GM12878 (cell line): ENCODE measurements around the gene F2RL1. TPM values are rescaled to one million over a fixed set of nuclear protein-coding genes. Genes with fewer than 3 reads are reported as not detected.

ENCODE experiments used
- ATAC-seq: fragments of 200-7000 bp; cut with Tn5 transposase; 3 replicates; pipeline ENCODE4 v1.9.1; 2020; ENCODE audit warnings: mild to moderate bottlenecking, moderate library complexity
- BruUV-seq: library from RNA; stranded (reverse); fragments of 400-500 nt; replicated peaks from 2 replicates; lab custom pipeline; 2021; lab: Mats Ljungman, UMichigan
- CTCF ChIA-PET: fragments of 300-600 bp; sonication (Branson Sonifier 250); formaldehyde crosslinking; extraction: SDS; loops from one replicate; lab custom pipeline; 2021; ENCODE audit warnings: inconsistent platforms; lab: Yijun Ruan, JAX
- POLR2A ChIA-PET: fragments of 350-600 bp; formaldehyde crosslinking; extraction: SDS; loops from one replicate; lab custom pipeline; 2021; ENCODE audit warnings: inconsistent platforms; lab: Charles Lee
- RAD21 ChIA-PET: fragments of 300-600 bp; sonication (Branson Sonifier 250); formaldehyde crosslinking; loops from one replicate; lab custom pipeline; 2023; ENCODE audit warnings: antibody characterized with exemption; ENCODE audit not compliant: unreplicated experiment; lab: Charles Lee
- SMC1A ChIA-PET: fragments of 300-600 bp; sonication (Branson Sonifier 250); formaldehyde crosslinking; loops from one replicate; lab custom pipeline; 2023; ENCODE audit not compliant: unreplicated experiment, uncharacterized antibody; lab: Charles Lee
- DNase-seq: peaks from one replicate; pipeline ENCODE4 v3.0.0-alpha.2; 2011; ENCODE audit warnings: low read depth, low spot score
- FAIRE-seq: peaks from 3 replicates; lab custom pipeline; 2011; peaks lifted over from hg19 to GRCh38; lab: Jason Lieb, UNC
- H2AFZ ChIP-seq: 2 replicates; pipeline ENCODE4 v1.6.0; 2011; ENCODE audit warnings: low read depth, low read length, control low read depth; ENCODE audit not compliant: control insufficient read depth
- H3K27ac ChIP-seq: 2 replicates; pipeline ENCODE4 v1.5.1; 2011; ENCODE audit warnings: control low read depth; ENCODE audit not compliant: control insufficient read depth, insufficient read depth
- H3K27me3 ChIP-seq, 2 experiments: replicated peaks in 1 of 2; 2 replicates each; pipeline versions ENCODE4 v1.6.0 to v1.6.1; 2011; ENCODE audit warnings: low read length in 1 of 2; ENCODE audit not compliant: control insufficient read depth in 2 of 2, insufficient read depth in 2 of 2
- H3K36me3 ChIP-seq, 2 experiments: 2 replicates each; pipeline ENCODE4 v1.5.1; 2011; ENCODE audit warnings: low read length in 1 of 2; ENCODE audit not compliant: control insufficient read depth in 2 of 2, insufficient read depth in 2 of 2
- H3K4me1 ChIP-seq: 2 replicates; pipeline ENCODE4 v1.6.1; 2011; ENCODE audit warnings: mild to moderate bottlenecking, low read length, moderate library complexity, mixed read lengths; ENCODE audit not compliant: control insufficient read depth, insufficient read depth
- H3K4me2 ChIP-seq: 2 replicates; pipeline ENCODE4 v1.6.0; 2011; ENCODE audit warnings: control low read depth; ENCODE audit not compliant: control insufficient read depth, insufficient read depth
- H3K4me3 ChIP-seq: fragments of 200-600 bp; sonication (generic); 2 replicates; pipeline ENCODE4 v1.5.1; 2016
- H3K79me2 ChIP-seq: 2 replicates; pipeline ENCODE4 v1.6.0; 2011; ENCODE audit warnings: low read length; ENCODE audit not compliant: control insufficient read depth, insufficient read depth
- H3K9ac ChIP-seq: 2 replicates; pipeline ENCODE4 v1.8.0; 2011; ENCODE audit warnings: low read length, control low read depth, mixed read lengths; ENCODE audit not compliant: control insufficient read depth, insufficient read depth
- H3K9me3 ChIP-seq: replicated peaks from 3 replicates; pipeline ENCODE4 v1.5.1; 2011; ENCODE audit warnings: mild to moderate bottlenecking, low read length; ENCODE audit not compliant: control insufficient read depth, insufficient read depth
- H4K20me1 ChIP-seq: 2 replicates; pipeline ENCODE4 v1.6.0; 2011; ENCODE audit not compliant: control insufficient read depth, insufficient read depth
- BHLHE40 ChIP-seq, 2 experiments: fragments of 450-650 bp in 1 of 2; IDR thresholded peaks; 2 replicates each; pipeline ENCODE4 v1.6.1; 2011 to 2017; ENCODE audit warnings: low read depth in 2 of 2, borderline replicate concordance in 1 of 2, improper control_type of control experiment in 1 of 2, low read length in 1 of 2, mild to moderate bottlenecking in 1 of 2
- EP300 ChIP-seq, 2 experiments: fragments of 150-350 bp in 1 of 2; IDR thresholded peaks; 2 replicates each; pipeline ENCODE4 v1.6.1; 2011 to 2012; ENCODE audit warnings: low read depth in 2 of 2, low read length in 2 of 2, borderline replicate concordance in 1 of 2, improper control_type of control experiment in 1 of 2, inconsistent platforms in 1 of 2; ENCODE audit not compliant: control insufficient read depth in 1 of 2
- ESRRA ChIP-seq: IDR thresholded peaks from 2 replicates; pipeline ENCODE4 v1.6.1; 2012; ENCODE audit warnings: mild to moderate bottlenecking, low read length, improper control_type of control experiment
- FOS ChIP-seq: IDR thresholded peaks from 3 replicates; pipeline ENCODE4 v1.6.1; 2011; ENCODE audit warnings: borderline replicate concordance; ENCODE audit not compliant: insufficient read length; ENCODE audit errors: extremely low read depth
- IKZF2 ChIP-seq, 2 experiments: fragments of 450-650 bp; IDR thresholded peaks; 2 replicates each; pipeline ENCODE4 v1.6.1; 2017; ENCODE audit warnings: mild to moderate bottlenecking in 2 of 2, moderate library complexity in 2 of 2
- JUNB ChIP-seq: IDR thresholded peaks from 2 replicates; pipeline ENCODE4 v1.6.1; 2016; ENCODE audit warnings: antibody characterized with exemption, mild to moderate bottlenecking
- MTA3 ChIP-seq: IDR thresholded peaks from 2 replicates; pipeline ENCODE4 v1.6.1; 2012; ENCODE audit warnings: low read length, inconsistent platforms, borderline replicate concordance
- NBN ChIP-seq: fragments of 450-650 bp; IDR thresholded peaks from 2 replicates; pipeline ENCODE4 v1.6.1; 2016
- PAX8 ChIP-seq: fragments of 450-650 bp; IDR thresholded peaks from 2 replicates; pipeline ENCODE4 v1.6.1; 2017; ENCODE audit warnings: mild to moderate bottlenecking, moderate library complexity
- TARDBP ChIP-seq: IDR thresholded peaks from 2 replicates; pipeline ENCODE4 v1.6.1; 2016; ENCODE audit warnings: borderline replicate concordance
- TCF3 ChIP-seq: IDR thresholded peaks from 2 replicates; pipeline ENCODE4 v1.6.1; 2012; ENCODE audit warnings: low read depth, mild to moderate bottlenecking, low read length, borderline replicate concordance; ENCODE audit not compliant: insufficient read depth
- ZNF274 ChIP-seq: IDR thresholded peaks from one replicate; pipeline ENCODE4 v1.8.0; 2011; ENCODE audit not compliant: insufficient read length, insufficient read depth
- WGBS: methylation state at CpG from one replicate; pipeline ENCODE4 v1.1.6; 2016; ENCODE audit warnings: low lambda C conversion rate; ENCODE audit not compliant: insufficient replicate concordance, insufficient coverage; ENCODE audit errors: missing lambda C conversion rate; 5-methylcytosine and 5-hydroxymethylcytosine counted together
- in situ Hi-C: fragments of 300-500 bp; cut with MboI; formaldehyde crosslinking; loops from 9 replicates; pipeline ENCODE4 v1.14.3; 2018; ENCODE audit warnings: mixed read lengths
- intact Hi-C: fragments of 100-400 bp; cut with micrococcal nuclease; formaldehyde crosslinking; loops from one replicate; pipeline ENCODE4 v1.14.2; 2022; ENCODE audit not compliant: unreplicated experiment
- polyA plus RNA-seq, 11 experiments: library from polyadenylated mRNA; depleted of rRNA in 4 of 11; unstranded in 6 of 11; stranded (reverse) in 5 of 11; fragments of >200 nt; fragmentation: Nextera tagmentation in 4 of 11; fragmentation: Illumina TruSeq in 1 of 11; extraction: Ambion mirVana in 4 of 11; extraction: Trizol in 1 of 11; gene quantifications; 1 replicate in 1 of 11; 2 replicates in 10 of 11; pipeline versions ENCODE4 v1.2.1 to v1.2.3, GENCODE V29; 2011 to 2016; ENCODE audit warnings: inconsistent platforms in 2 of 11, missing spikeins in 2 of 11, low read depth in 1 of 11
- total RNA-seq, 4 experiments: library from RNA; depleted of rRNA in 3 of 4; stranded (reverse); fragments of >200 nt in 3 of 4; fragmentation: Illumina TruSeq in 1 of 4; extraction: Trizol in 1 of 4; gene quantifications; 2 replicates each; pipeline versions ENCODE4 v1.2.1 to v1.2.3, GENCODE V29; 2013 to 2021
- TF ChIP-seq, protein P1 (sequence below): fragments of 150-350 bp; IDR thresholded peaks from 2 replicates; pipeline ENCODE4 v1.6.1; 2014; ENCODE audit warnings: mild to moderate bottlenecking, low read depth, low read length
- TF ChIP-seq, protein P2 (sequence below): IDR thresholded peaks from 2 replicates; pipeline ENCODE4 v1.6.1; 2011; ENCODE audit warnings: mild to moderate bottlenecking, low read depth, low read length, moderate library complexity; ENCODE audit not compliant: insufficient replicate concordance
- TF ChIP-seq, protein P3 (sequence below): fragments of 450-650 bp; formaldehyde crosslinking; IDR thresholded peaks from 2 replicates; pipeline ENCODE4 v1.4.0; 2020; ENCODE audit warnings: mild to moderate bottlenecking, moderate library complexity

Gene F2RL1
- total and polyA plus RNA-seq, 10 of the 15 experiments (the other 5 are each of a cell fraction or from before 2014, with no cell fraction given) = 0.04 to 0.10 TPM; not detected in 8

DNA sequence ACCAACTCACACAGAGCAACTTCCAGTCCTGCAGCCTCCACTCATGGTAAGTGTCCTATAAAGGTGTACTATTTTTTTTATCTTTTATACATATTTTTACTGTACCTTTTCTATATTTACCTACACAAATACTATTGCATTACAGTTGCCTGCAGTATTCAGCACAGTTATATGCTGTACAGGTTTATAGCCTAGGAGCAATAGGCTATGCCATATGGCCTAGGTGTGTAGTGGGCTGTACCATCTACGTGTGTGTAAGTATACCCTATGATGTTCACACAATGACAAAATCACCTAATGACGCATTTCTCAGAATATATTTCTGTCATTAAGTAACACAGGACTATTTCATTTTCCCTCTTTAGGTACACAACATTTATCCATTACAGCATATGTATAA, 47.7 kb downstream of the F2RL1 start (continued):
- TF ChIP-seq TCF3 = no peak

- intact Hi-C loops (loop anchor here (5.0 to 10.0 kb wide), 4 partner anchors 265 to 568 kb away; no protein-coding TSS in a partner anchor), in situ Hi-C loops (loop anchor here (5.0 kb wide), 1 partner anchor 150 kb away; no protein-coding TSS in a partner anchor)
- no peaks in the 10 kb centered on the region; the same call in 1 of the 2 replicates for H3K4me1 ChIP-seq
- no peaks in the 10 kb centered on the region for H3K9me3 ChIP-seq
- no peaks in the 10 kb centered on the region for H4K20me1 ChIP-seq
- H3K4me3 ChIP-seq = no peak overlapping the region
- no peak overlapping the region for H3K4me2 ChIP-seq
- no peaks in the 10 kb centered on the region for H3K27me3 ChIP-seq
- no peak for DNase-seq
- no peaks in the 10 kb centered on the region for H3K79me2 ChIP-seq
- SMC1A ChIA-PET = interaction anchor here (0.7 to 4.1 kb wide), 7 partner anchors 12 to 364 kb away, joined by 3 to 31 read pairs (median 3); no protein-coding TSS in a partner anchor
- no peak; the same call in 2 of the 3 replicates for ATAC-seq
- no peak overlapping the region for H2AFZ ChIP-seq
- RAD21 ChIA-PET = interaction anchor here (0.9 to 4.1 kb wide), 3 partner anchors 150 to 261 kb away, joined by 3 to 20 read pairs (median 19); no protein-coding TSS in a partner anchor
- 17% methylated on average over 4 of the region's 4 CpGs for WGBS
- POLR2A ChIA-PET = no interaction called here
- no peak overlapping the region for H3K27ac ChIP-seq
- CTCF ChIA-PET = interaction anchor here (0.7 to 5.0 kb wide), 8 partner anchors 10 to 276 kb away, joined by 3 to 39 read pairs (median 4); partner anchors contain the start of gene CRHBP
- no peak overlapping the region for H3K9ac ChIP-seq
- TF ChIP-seq FOS (no peak), TARDBP (no peak), MTA3 (no peak), IKZF2 (IDR thresholded peaks at IDR 0.05) (no peak), EP300 (IDR thresholded peaks at IDR 0.05; ENCODE audit: borderline replicate concordance in 1 of 2, control insufficient read depth in 1 of 2, low read depth in 2 of 2, low read length in 2 of 2) (no peak), ZNF274 (no peak), ESRRA (no peak), NBN (no peak), BHLHE40 (IDR thresholded peaks at IDR 0.05; ENCODE audit: borderline replicate concordance in 1 of 2, low read depth in 2 of 2, low read length in 1 of 2) (no peak), JUNB (no peak), PAX8 (no peak)
- TF ChIP-seq, protein P1, sequence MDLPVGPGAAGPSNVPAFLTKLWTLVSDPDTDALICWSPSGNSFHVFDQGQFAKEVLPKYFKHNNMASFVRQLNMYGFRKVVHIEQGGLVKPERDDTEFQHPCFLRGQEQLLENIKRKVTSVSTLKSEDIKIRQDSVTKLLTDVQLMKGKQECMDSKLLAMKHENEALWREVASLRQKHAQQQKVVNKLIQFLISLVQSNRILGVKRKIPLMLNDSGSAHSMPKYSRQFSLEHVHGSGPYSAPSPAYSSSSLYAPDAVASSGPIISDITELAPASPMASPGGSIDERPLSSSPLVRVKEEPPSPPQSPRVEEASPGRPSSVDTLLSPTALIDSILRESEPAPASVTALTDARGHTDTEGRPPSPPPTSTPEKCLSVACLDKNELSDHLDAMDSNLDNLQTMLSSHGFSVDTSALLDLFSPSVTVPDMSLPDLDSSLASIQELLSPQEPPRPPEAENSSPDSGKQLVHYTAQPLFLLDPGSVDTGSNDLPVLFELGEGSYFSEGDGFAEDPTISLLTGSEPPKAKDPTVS = no peak
- TF ChIP-seq, protein P2, sequence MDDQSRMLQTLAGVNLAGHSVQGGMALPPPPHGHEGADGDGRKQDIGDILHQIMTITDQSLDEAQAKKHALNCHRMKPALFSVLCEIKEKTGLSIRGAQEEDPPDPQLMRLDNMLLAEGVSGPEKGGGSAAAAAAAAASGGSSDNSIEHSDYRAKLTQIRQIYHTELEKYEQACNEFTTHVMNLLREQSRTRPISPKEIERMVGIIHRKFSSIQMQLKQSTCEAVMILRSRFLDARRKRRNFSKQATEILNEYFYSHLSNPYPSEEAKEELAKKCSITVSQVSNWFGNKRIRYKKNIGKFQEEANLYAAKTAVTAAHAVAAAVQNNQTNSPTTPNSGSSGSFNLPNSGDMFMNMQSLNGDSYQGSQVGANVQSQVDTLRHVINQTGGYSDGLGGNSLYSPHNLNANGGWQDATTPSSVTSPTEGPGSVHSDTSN = no peak
- TF ChIP-seq, protein P3, sequence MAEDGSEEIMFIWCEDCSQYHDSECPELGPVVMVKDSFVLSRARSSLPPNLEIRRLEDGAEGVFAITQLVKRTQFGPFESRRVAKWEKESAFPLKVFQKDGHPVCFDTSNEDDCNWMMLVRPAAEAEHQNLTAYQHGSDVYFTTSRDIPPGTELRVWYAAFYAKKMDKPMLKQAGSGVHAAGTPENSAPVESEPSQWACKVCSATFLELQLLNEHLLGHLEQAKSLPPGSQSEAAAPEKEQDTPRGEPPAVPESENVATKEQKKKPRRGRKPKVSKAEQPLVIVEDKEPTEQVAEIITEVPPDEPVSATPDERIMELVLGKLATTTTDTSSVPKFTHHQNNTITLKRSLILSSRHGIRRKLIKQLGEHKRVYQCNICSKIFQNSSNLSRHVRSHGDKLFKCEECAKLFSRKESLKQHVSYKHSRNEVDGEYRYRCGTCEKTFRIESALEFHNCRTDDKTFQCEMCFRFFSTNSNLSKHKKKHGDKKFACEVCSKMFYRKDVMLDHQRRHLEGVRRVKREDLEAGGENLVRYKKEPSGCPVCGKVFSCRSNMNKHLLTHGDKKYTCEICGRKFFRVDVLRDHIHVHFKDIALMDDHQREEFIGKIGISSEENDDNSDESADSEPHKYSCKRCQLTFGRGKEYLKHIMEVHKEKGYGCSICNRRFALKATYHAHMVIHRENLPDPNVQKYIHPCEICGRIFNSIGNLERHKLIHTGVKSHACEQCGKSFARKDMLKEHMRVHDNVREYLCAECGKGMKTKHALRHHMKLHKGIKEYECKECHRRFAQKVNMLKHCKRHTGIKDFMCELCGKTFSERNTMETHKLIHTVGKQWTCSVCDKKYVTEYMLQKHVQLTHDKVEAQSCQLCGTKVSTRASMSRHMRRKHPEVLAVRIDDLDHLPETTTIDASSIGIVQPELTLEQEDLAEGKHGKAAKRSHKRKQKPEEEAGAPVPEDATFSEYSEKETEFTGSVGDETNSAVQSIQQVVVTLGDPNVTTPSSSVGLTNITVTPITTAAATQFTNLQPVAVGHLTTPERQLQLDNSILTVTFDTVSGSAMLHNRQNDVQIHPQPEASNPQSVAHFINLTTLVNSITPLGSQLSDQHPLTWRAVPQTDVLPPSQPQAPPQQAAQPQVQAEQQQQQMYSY (CRISPR knock-in tag) = no peak
- TF ChIP-seq, all 136 proteins: peak for 0
- H3K36me3 ChIP-seq = no peaks in the 10 kb centered on the region
- FAIRE-seq = no peak
- BruUV-seq = no TSS peak
These were observed 48.2 kb downstream of the F2RL1 start for GRCh38 chr5:76867038-76867437.
